ENCODE results near the gene GPT2.
A peak's percentile ranks its signal among the peaks of the same experiment; 100 is the strongest.

DNA sequence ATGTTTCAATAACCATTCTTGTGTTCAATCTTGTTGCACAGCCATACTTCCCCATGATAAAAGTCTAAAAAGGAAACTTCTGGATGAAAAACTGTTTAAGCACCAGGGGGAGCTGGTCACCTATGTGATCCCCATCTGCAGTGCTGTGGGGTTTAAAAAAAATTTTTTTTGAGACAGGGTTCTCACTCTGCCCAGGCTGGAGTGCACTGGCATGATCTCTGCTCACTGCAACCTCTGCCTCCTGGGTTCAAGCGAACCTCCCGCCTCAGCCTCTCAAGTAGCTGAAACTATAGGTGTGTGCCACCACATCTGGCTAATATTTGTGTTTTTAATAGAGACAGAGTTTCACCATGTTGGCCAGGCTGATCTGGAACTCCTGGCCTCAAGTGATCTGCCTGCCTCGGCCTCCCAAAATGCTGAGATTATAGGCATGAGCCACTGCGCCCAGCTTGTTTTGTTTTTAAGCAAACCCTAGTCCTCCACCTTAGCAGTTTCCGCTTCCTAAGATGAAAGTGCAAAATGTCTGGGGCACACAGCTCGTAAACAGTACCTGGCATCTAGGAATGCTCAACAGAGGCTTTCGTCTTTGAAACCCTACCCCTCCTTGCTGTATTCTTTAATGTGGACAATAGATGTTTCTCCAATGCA, 63.9 kb downstream of the GPT2 start:
- TF ChIP-seq, protein P1, sequence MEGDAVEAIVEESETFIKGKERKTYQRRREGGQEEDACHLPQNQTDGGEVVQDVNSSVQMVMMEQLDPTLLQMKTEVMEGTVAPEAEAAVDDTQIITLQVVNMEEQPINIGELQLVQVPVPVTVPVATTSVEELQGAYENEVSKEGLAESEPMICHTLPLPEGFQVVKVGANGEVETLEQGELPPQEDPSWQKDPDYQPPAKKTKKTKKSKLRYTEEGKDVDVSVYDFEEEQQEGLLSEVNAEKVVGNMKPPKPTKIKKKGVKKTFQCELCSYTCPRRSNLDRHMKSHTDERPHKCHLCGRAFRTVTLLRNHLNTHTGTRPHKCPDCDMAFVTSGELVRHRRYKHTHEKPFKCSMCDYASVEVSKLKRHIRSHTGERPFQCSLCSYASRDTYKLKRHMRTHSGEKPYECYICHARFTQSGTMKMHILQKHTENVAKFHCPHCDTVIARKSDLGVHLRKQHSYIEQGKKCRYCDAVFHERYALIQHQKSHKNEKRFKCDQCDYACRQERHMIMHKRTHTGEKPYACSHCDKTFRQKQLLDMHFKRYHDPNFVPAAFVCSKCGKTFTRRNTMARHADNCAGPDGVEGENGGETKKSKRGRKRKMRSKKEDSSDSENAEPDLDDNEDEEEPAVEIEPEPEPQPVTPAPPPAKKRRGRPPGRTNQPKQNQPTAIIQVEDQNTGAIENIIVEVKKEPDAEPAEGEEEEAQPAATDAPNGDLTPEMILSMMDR (IDR thresholded peaks at IDR 0.05; ENCODE audit: low read depth, low read length, poor library complexity, severe bottlenecking): peak; percentile 74
- TF ChIP-seq EZH2phosphoT487 (IDR thresholded peaks at IDR 0.05; ENCODE audit: borderline replicate concordance, low read length): no peak

Data from DOHH2 (cell line).